Measurements from ENCODE around the gene BAHD1.

- TF ChIP-seq, protein P1, sequence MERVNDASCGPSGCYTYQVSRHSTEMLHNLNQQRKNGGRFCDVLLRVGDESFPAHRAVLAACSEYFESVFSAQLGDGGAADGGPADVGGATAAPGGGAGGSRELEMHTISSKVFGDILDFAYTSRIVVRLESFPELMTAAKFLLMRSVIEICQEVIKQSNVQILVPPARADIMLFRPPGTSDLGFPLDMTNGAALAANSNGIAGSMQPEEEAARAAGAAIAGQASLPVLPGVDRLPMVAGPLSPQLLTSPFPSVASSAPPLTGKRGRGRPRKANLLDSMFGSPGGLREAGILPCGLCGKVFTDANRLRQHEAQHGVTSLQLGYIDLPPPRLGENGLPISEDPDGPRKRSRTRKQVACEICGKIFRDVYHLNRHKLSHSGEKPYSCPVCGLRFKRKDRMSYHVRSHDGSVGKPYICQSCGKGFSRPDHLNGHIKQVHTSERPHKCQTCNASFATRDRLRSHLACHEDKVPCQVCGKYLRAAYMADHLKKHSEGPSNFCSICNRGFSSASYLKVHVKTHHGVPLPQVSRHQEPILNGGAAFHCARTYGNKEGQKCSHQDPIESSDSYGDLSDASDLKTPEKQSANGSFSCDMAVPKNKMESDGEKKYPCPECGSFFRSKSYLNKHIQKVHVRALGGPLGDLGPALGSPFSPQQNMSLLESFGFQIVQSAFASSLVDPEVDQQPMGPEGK (CRISPR knock-in tag; IDR thresholded peaks at IDR 0.05; ENCODE audit: borderline replicate concordance) = no peak
- TF ChIP-seq CREB5 (CRISPR knock-in tag; IDR thresholded peaks at IDR 0.05; ENCODE audit: low read depth) = no peak
- TF ChIP-seq, protein P2, sequence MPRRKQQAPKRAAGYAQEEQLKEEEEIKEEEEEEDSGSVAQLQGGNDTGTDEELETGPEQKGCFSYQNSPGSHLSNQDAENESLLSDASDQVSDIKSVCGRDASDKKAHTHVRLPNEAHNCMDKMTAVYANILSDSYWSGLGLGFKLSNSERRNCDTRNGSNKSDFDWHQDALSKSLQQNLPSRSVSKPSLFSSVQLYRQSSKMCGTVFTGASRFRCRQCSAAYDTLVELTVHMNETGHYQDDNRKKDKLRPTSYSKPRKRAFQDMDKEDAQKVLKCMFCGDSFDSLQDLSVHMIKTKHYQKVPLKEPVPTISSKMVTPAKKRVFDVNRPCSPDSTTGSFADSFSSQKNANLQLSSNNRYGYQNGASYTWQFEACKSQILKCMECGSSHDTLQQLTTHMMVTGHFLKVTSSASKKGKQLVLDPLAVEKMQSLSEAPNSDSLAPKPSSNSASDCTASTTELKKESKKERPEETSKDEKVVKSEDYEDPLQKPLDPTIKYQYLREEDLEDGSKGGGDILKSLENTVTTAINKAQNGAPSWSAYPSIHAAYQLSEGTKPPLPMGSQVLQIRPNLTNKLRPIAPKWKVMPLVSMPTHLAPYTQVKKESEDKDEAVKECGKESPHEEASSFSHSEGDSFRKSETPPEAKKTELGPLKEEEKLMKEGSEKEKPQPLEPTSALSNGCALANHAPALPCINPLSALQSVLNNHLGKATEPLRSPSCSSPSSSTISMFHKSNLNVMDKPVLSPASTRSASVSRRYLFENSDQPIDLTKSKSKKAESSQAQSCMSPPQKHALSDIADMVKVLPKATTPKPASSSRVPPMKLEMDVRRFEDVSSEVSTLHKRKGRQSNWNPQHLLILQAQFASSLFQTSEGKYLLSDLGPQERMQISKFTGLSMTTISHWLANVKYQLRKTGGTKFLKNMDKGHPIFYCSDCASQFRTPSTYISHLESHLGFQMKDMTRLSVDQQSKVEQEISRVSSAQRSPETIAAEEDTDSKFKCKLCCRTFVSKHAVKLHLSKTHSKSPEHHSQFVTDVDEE (CRISPR knock-in tag; IDR thresholded peaks at IDR 0.05) = no peak
- TF ChIP-seq ISL1 (CRISPR knock-in tag; IDR thresholded peaks at IDR 0.05) = no peak
- TF ChIP-seq BACH2 (CRISPR knock-in tag; IDR thresholded peaks at IDR 0.05; ENCODE audit: borderline replicate concordance) = no peak
- no peak for TF ChIP-seq ARNTL (CRISPR knock-in tag; IDR thresholded peaks at IDR 0.05; ENCODE audit: borderline replicate concordance, low read depth)
- no peak for TF ChIP-seq OSR1 (CRISPR knock-in tag; IDR thresholded peaks at IDR 0.05)
- TF ChIP-seq, protein P3, sequence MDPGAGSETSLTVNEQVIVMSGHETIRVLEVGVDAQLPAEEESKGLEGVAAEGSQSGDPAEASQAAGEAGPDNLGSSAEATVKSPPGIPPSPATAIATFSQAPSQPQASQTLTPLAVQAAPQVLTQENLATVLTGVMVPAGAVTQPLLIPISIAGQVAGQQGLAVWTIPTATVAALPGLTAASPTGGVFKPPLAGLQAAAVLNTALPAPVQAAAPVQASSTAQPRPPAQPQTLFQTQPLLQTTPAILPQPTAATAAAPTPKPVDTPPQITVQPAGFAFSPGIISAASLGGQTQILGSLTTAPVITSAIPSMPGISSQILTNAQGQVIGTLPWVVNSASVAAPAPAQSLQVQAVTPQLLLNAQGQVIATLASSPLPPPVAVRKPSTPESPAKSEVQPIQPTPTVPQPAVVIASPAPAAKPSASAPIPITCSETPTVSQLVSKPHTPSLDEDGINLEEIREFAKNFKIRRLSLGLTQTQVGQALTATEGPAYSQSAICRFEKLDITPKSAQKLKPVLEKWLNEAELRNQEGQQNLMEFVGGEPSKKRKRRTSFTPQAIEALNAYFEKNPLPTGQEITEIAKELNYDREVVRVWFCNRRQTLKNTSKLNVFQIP (CRISPR knock-in tag; IDR thresholded peaks at IDR 0.05; ENCODE audit: borderline replicate concordance, low read depth) = no peak
- no peak for TF ChIP-seq RARB (CRISPR knock-in tag; IDR thresholded peaks at IDR 0.05)
- no peak for TF ChIP-seq ZFP30 (CRISPR knock-in tag; IDR thresholded peaks at IDR 0.05)
These were observed 11.7 kb downstream of the BAHD1 start for GRCh38 chr15:40452296-40453090.

Measured in SK-N-SH treated with all-trans-retinoic acid at 6 μM for 48 hours (cell line).